ENCODE results near the gene ZNRF1.

Gene ZNRF1

DNA sequence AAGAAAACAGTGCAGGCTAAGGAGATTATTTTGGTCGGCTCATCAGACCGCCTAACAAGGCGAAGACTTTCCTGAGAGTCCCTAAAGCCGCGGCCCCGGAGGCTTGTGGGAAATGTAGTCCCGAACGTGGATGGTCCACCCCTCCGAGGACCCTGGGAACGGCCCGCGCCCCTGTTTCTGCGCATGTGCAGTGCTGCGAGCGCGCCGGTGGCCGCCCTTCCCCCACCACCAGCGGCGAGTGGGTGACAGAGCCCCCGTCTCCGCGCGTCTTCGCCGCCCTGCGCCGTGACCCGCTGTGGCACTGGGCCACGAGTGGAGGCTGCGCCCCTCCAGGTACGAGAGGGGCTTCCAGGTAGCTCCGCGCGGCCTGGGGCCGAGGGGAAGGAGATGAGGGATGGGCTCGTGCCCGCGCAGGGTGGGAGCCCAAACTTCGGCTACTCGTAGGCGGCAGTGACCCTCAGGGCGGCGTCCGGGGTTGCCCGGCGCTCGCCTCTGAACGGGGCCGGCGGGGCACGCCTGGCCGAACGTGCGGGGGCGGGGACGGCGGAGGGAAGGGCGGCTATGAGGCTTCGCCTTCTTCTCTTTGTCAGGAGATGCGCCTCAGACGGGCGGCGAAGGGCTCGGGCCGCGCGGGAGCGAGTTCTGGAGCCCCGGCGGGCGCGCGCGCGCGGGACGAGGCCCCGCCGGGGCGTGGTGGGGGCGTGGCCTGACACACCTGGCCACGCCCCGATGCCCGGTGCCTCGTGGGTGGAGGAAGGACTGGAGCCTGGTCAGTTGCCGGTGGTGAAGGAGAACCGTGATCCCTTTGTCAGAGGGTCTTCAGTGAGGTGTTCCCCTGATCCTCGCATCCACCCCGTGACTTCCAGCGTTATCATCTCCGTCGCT lies 149.7 kb downstream of the ZNRF1 start, which contains the start of gene ZFP1:
ZFP1 (plus strand) TSS at position 214 of the 885 bp plus-strand sequence. CDS start 4,428 bp downstream, outside the sequence.
- H3K27ac ChIP-seq: peak within 1 kb of the TSS; percentile 85
- no peak for TF ChIP-seq CTCF (conservative IDR thresholded peaks at IDR 0.05)

- TF ChIP-seq CTCF (conservative IDR thresholded peaks at IDR 0.05): no peak
- H3K27ac ChIP-seq: no peak overlapping the region
Observed at GRCh38 chr16:75151798-75152197, 153.0 kb downstream of the ZNRF1 start.

DNA sequence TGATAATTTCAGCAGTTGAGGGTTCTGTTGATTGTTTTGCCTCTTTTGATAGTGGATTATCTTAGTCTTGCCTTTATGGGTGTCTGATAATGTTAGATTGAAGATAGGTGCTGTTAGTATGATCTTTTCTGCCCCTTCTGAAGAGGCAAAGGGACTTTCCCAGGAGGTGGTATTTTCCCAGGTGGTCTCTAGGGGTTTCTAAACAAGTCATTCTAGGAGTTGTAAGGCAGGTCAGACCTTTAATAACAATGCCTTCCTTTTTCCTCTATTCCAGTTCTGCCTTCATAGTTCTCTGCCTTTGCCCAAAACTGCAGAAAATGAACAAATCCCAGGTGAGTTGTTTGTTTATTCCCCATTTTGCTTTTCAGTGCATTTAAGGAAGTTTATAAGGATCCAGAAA lies 153.8 kb downstream of the ZNRF1 start:
- no peak overlapping the region for H3K27ac ChIP-seq

GRCh38 chr16:75160386-75160785 lies 161.6 kb downstream of the ZNRF1 start:
- no peak for TF ChIP-seq CTCF (conservative IDR thresholded peaks at IDR 0.05)
- H3K27ac ChIP-seq: no peak overlapping the region

More for the DNA sequence above, 153.8 kb downstream of the ZNRF1 start:
- no peak for TF ChIP-seq CTCF (conservative IDR thresholded peaks at IDR 0.05)

All from VCaP (cell line).